K562 (cell line): ENCODE data around the gene PALLD. TPM values are rescaled to one million over a fixed set of nuclear protein-coding genes. Genes with fewer than 3 reads are reported as not detected.

Experiments used
- ATAC-seq: fragments of 200-7000 bp; cut with Tn5 transposase; 3 replicates; pipeline ENCODE4 v1.9.1; 2020; ENCODE audit warnings: moderate library complexity
- BruUV-seq: library from RNA; stranded (reverse); fragments of 400-500 nt; replicated peaks from 2 replicates; lab custom pipeline; 2021; lab: Mats Ljungman, UMichigan
- CTCF ChIA-PET: fragments of 300-600 bp; formaldehyde crosslinking; extraction: SDS; loops from one replicate; lab custom pipeline; 2021; ENCODE audit warnings: low intra/inter-chr PET ratio; lab: Yijun Ruan, JAX
- POLR2A ChIA-PET: fragments of 300-600, 350-650 bp; sonication (Branson Sonifier 250); formaldehyde crosslinking; extraction: SDS; loops from one replicate; lab custom pipeline; 2021; ENCODE audit warnings: antibody characterized with exemption, inconsistent platforms; lab: Yijun Ruan, JAX
- DNase-seq, 4 experiments: peaks; one replicate each; pipeline versions ENCODE4 v3.0.0 to v3.0.0-alpha.2; 2011 to 2018; ENCODE audit warnings: low spot score in 3 of 4, mixed read lengths in 3 of 4; ENCODE audit errors: extremely low read depth in 1 of 4
- FAIRE-seq: peaks from 2 replicates; lab custom pipeline; 2011; peaks lifted over from hg19 to GRCh38; lab: Jason Lieb, UNC
- H2AFZ ChIP-seq: 2 replicates; pipeline ENCODE4 v1.6.0; 2011; ENCODE audit warnings: low read depth, low read length, control low read depth, inconsistent platforms
- H3K27ac ChIP-seq: fragments of 200-600 bp; 3 replicates; pipeline ENCODE4 v1.8.0; 2011; ENCODE audit warnings: low read depth, mild to moderate bottlenecking, control low read depth, inconsistent platforms, low read length, moderate library complexity, mixed read lengths; ENCODE audit errors: extremely low read depth
- H3K27me3 ChIP-seq, 2 experiments: fragments of 300-600 bp in 1 of 2; 2 replicates in 1 of 2; 3 replicates in 1 of 2; pipeline versions ENCODE4 v1.6.0 to v1.8.0; 2011; ENCODE audit warnings: inconsistent platforms in 2 of 2, low read length in 2 of 2, mild to moderate bottlenecking in 1 of 2, mixed read lengths in 1 of 2, moderate library complexity in 1 of 2; ENCODE audit not compliant: control insufficient read depth in 2 of 2, insufficient read depth in 2 of 2
- H3K36me3 ChIP-seq: fragments of 300-600 bp; 3 replicates; pipeline ENCODE4 v1.8.0; 2011; ENCODE audit warnings: mild to moderate bottlenecking, low read length, inconsistent platforms; ENCODE audit not compliant: control insufficient read depth, insufficient read depth
- H3K4me1 ChIP-seq, 2 experiments: fragments of 200-600 bp in 1 of 2; replicated peaks in 1 of 2; 2 replicates in 1 of 2; 3 replicates in 1 of 2; pipeline versions ENCODE4 v1.5.1 to v1.8.0; 2011; ENCODE audit warnings: inconsistent platforms in 2 of 2, low read length in 2 of 2, mild to moderate bottlenecking in 1 of 2, mixed read lengths in 1 of 2, moderate library complexity in 1 of 2; ENCODE audit not compliant: control insufficient read depth in 2 of 2, insufficient read depth in 2 of 2
- H3K4me2 ChIP-seq: 2 replicates; pipeline ENCODE4 v1.6.1; 2011; ENCODE audit warnings: low read length, control low read depth, inconsistent platforms, mixed read lengths; ENCODE audit not compliant: insufficient read depth
- H3K4me3 ChIP-seq: fragments of 200-600 bp; sonication (generic), shearing (Covaris generic); 2 replicates; pipeline ENCODE4 v1.5.1; 2016; ENCODE audit warnings: control low read depth, inconsistent platforms
- H3K79me2 ChIP-seq: fragments of 200-600 bp; 3 replicates; pipeline ENCODE4 v1.8.0; 2011; ENCODE audit warnings: low read length, inconsistent platforms; ENCODE audit not compliant: control insufficient read depth, insufficient read depth
- H3K9ac ChIP-seq, 2 experiments: 2 replicates each; pipeline versions ENCODE4 v1.6.0 to v1.6.1; 2011; ENCODE audit warnings: low read depth in 2 of 2, low read length in 2 of 2, control low read depth in 1 of 2, inconsistent platforms in 1 of 2, mild to moderate bottlenecking in 1 of 2, mixed read lengths in 1 of 2; ENCODE audit not compliant: insufficient read depth in 1 of 2
- H3K9me1 ChIP-seq: one replicate; pipeline ENCODE4 v1.6.0; 2011; ENCODE audit warnings: inconsistent platforms, mild to moderate bottlenecking, low read length, moderate library complexity; ENCODE audit not compliant: control insufficient read depth, insufficient read depth
- H3K9me3 ChIP-seq: replicated peaks from 2 replicates; pipeline ENCODE4 v1.5.1; 2011; ENCODE audit warnings: low read depth, low read length, inconsistent platforms; ENCODE audit not compliant: control insufficient read depth, insufficient read depth
- H4K20me1 ChIP-seq: replicated peaks from 2 replicates; pipeline ENCODE4 v1.6.1; 2011; ENCODE audit warnings: low read length, inconsistent platforms, mixed read lengths; ENCODE audit not compliant: control insufficient read depth, insufficient read depth
- CXXC5 ChIP-seq: fragments of 250-450 bp; sonication (Bioruptor Pico); IDR thresholded peaks from 2 replicates; pipeline ENCODE4 v1.8.0; 2022; ENCODE audit warnings: inconsistent platforms, mild to moderate bottlenecking, moderate library complexity
- FOXJ2 ChIP-seq: fragments of 200-800 bp; sonication (Bioruptor generic); IDR thresholded peaks from 2 replicates; pipeline ENCODE4 v1.6.1; 2016; ENCODE audit warnings: missing genetic modification characterization, missing compliant biosample characterization
- NCOA2 ChIP-seq, 2 experiments: fragments of 450-650 bp; IDR thresholded peaks; 2 replicates each; pipeline ENCODE4 v1.6.1; 2018; ENCODE audit warnings: mild to moderate bottlenecking in 2 of 2, moderate library complexity in 1 of 2; ENCODE audit not compliant: partially characterized antibody in 2 of 2
- OTX1 ChIP-seq: fragments of 450-650 bp; formaldehyde crosslinking; IDR thresholded peaks from 2 replicates; pipeline ENCODE4 v1.4.0; 2022; ENCODE audit warnings: mild to moderate bottlenecking
- PKNOX1 ChIP-seq: fragments of 450-650 bp; IDR thresholded peaks from 2 replicates; pipeline ENCODE4 v1.6.1; 2016
- PYGO2 ChIP-seq: fragments of 450-650 bp; IDR thresholded peaks from 2 replicates; pipeline ENCODE4 v1.6.1; 2016; ENCODE audit warnings: mild to moderate bottlenecking, missing genetic modification characterization, moderate library complexity, missing compliant biosample characterization
- RBM25 ChIP-seq: fragments of 200-400 bp; formaldehyde crosslinking; IDR thresholded peaks from 2 replicates; pipeline ENCODE4 v1.6.1; 2018; ENCODE audit warnings: low read length, low read depth, moderate library complexity; ENCODE audit not compliant: severe bottlenecking
- SIRT6 ChIP-seq: IDR thresholded peaks from one replicate; pipeline ENCODE4 v1.6.1; 2012; ENCODE audit warnings: low read depth, mild to moderate bottlenecking, control low read depth, inconsistent platforms, low read length, moderate library complexity
- SMARCA5 ChIP-seq: fragments of 450-650 bp; IDR thresholded peaks from 2 replicates; pipeline ENCODE4 v1.6.1; 2016
- ZBTB8A ChIP-seq: fragments of 450-650 bp; IDR thresholded peaks from 2 replicates; pipeline ENCODE4 v1.6.1; 2018; ENCODE audit warnings: mild to moderate bottlenecking, moderate library complexity; ENCODE audit not compliant: partially characterized antibody
- ZFP30 ChIP-seq: fragments of 250-450 bp; sonication (Bioruptor Pico); IDR thresholded peaks from 2 replicates; pipeline ENCODE4 v1.8.0; 2022; ENCODE audit warnings: moderate library complexity, mild to moderate bottlenecking, inconsistent platforms, borderline replicate concordance
- ZNF24 ChIP-seq: fragments of 450-650 bp; IDR thresholded peaks from 2 replicates; pipeline ENCODE4 v1.6.1; 2016
- ZNF561 ChIP-seq: fragments of 450-650 bp; formaldehyde crosslinking; conservative IDR thresholded peaks from 2 replicates; pipeline ENCODE4 v1.4.0; 2020; ENCODE audit warnings: mild to moderate bottlenecking, moderate library complexity
- ZNF77 ChIP-seq: fragments of 250-450 bp; sonication (Bioruptor Pico); IDR thresholded peaks from 2 replicates; pipeline ENCODE4 v1.5.0; 2020
- WGBS: fragments of 100-300 bp; shearing (Covaris generic); methylation state at CpG from one replicate; pipeline ENCODE4 v1.1.6; 2016; ENCODE audit warnings: low coverage, mixed read lengths; ENCODE audit not compliant: insufficient coverage; ENCODE audit errors: missing lambda C conversion rate; 5-methylcytosine and 5-hydroxymethylcytosine counted together
- in situ Hi-C: fragments of 300-500 bp; cut with MboI; formaldehyde crosslinking; loops from 4 replicates; pipeline ENCODE4 v1.15.0; 2018; ENCODE audit warnings: inconsistent platforms, mixed read lengths
- intact Hi-C: fragments of 100-400 bp; cut with micrococcal nuclease; formaldehyde crosslinking; loops from 2 replicates; pipeline ENCODE4 v1.14.2; 2022
- polyA plus RNA-seq, 8 experiments: library from polyadenylated mRNA; depleted of rRNA in 4 of 8; stranded (reverse) in 5 of 8; unstranded in 3 of 8; fragments of >200 nt; fragmentation: Nextera tagmentation in 2 of 8; fragmentation: Illumina TruSeq in 1 of 8; extraction: Ambion mirVana in 2 of 8; extraction: Trizol in 1 of 8; gene quantifications; 2 replicates each; pipeline versions ENCODE4 v1.2.1 to v1.2.3, GENCODE V29; 2011 to 2014; ENCODE audit warnings: inconsistent platforms in 1 of 8, missing spikeins in 1 of 8
- total RNA-seq, 7 experiments: library from RNA; depleted of rRNA in 6 of 7; stranded (reverse); fragments of >200 nt in 6 of 7; fragmentation: Illumina TruSeq in 2 of 7; extraction: Trizol in 2 of 7; gene quantifications; 2 replicates each; pipeline versions ENCODE4 v1.2.1 to v1.2.3, GENCODE V29; 2011 to 2021; ENCODE audit warnings: low replicate concordance in 1 of 7
- TF ChIP-seq, protein P1 (sequence below): fragments of 250-450 bp; sonication (Bioruptor Pico); IDR thresholded peaks from 2 replicates; pipeline ENCODE4 v1.8.0; 2021; ENCODE audit warnings: borderline replicate concordance, mild to moderate bottlenecking, moderate library complexity; ENCODE audit not compliant: poor library complexity, severe bottlenecking

PALLD gene
- total and polyA plus RNA-seq, 9 of the 15 experiments (the other 6 are each of a cell fraction or from before 2014, with no cell fraction given) = 0.01 to 0.35 (median 0.06) TPM; not detected in 3

GRCh38 chr4:168853770-168854169 lies 356.9 kb downstream of the PALLD start:
- Histone ChIP-seq H3K36me3 (no peaks in the 10 kb centered on the region), H3K4me1 (no peaks in the 10 kb centered on the region), H4K20me1 (no peaks in the 10 kb centered on the region), H3K9me1 (no peaks in the 10 kb centered on the region), H3K79me2 (no peaks in the 10 kb centered on the region), H3K9me3 (no peaks in the 10 kb centered on the region)
- DNase-seq (no peak), FAIRE-seq (no peak)
- intact Hi-C loops = no loop called here
- TF ChIP-seq RBM25 (peak; percentile 12), CXXC5 (CRISPR knock-in tag) (no peak), PKNOX1 (no peak)
- TF ChIP-seq, all 486 proteins: peak for 1
- no peak overlapping the region for H3K27ac ChIP-seq
- H3K27me3 ChIP-seq = peaks cover 2 to 7% of the 10 kb centered on the region in 2 experiments; a peak in 2 of 5 replicates
- no peak for ATAC-seq
- H3K4me2 ChIP-seq = no peak overlapping the region
- WGBS = 0% methylated on average over 4 of the region's 4 CpGs
- no peak overlapping the region for H2AFZ ChIP-seq
- in situ Hi-C loops = no loop called here
- CTCF ChIA-PET = no interaction called here
- POLR2A ChIA-PET = no interaction called here
- BruUV-seq = no TSS peak
- H3K4me3 ChIP-seq = no peak overlapping the region
- no peak overlapping the region for H3K9ac ChIP-seq

DNA sequence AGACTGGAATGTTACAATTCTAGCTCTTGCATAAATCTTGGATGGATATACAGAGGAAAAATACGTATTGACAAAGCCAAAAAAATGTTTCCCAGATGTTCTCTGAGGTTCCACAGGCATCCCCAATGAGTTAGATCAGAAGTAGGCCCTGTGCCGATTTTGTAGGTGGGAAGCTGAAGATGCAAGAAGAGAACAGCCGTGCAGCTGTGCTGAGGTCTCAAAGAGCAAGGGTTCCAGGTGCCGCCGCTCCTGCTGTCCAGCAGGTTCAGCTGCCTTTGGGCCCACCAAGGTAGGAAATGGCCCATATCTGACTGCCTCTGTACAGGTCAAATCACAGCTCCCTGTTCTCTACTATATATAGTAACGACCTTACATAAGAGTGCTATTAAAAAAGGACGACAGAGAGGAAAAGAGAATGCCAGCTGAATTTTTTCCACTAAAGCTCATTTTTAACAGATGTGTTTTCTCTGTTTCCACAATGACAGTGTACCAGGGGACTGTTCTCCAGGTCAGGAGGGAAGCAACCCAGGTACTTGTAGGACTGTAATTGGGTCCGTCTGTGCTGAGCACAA lies 357.6 kb downstream of the PALLD start:
- Histone ChIP-seq H3K4me3 (no peak overlapping the region), H3K4me2 (no peak overlapping the region), H3K27me3 (peaks cover 4 to 11% of the 10 kb centered on the region in 2 experiments; a peak in 3 of 5 replicates), H3K4me1 (no peaks in the 10 kb centered on the region), H2AFZ (no peak overlapping the region), H4K20me1 (no peaks in the 10 kb centered on the region), H3K9ac (no peak overlapping the region), H3K79me2 (no peaks in the 10 kb centered on the region), H3K9me3 (no peaks in the 10 kb centered on the region), H3K9me1 (no peaks in the 10 kb centered on the region), H3K27ac (no peak overlapping the region), H3K36me3 (no peaks in the 10 kb centered on the region)
- POLR2A ChIA-PET = no interaction called here
- TF ChIP-seq ZFP30 (no peak), SMARCA5 (no peak), PYGO2 (tag) (no peak), ZNF561 (CRISPR knock-in tag) (no peak), OTX1 (no peak), FOXJ2 (tag) (no peak), SIRT6 (no peak), NCOA2 (IDR thresholded peaks at IDR 0.05; ENCODE audit: partially characterized antibody in 2 of 2) (no peak), ZNF24 (no peak), ZBTB8A (no peak), ZNF77 (CRISPR knock-in tag) (no peak)
- TF ChIP-seq, protein P1, sequence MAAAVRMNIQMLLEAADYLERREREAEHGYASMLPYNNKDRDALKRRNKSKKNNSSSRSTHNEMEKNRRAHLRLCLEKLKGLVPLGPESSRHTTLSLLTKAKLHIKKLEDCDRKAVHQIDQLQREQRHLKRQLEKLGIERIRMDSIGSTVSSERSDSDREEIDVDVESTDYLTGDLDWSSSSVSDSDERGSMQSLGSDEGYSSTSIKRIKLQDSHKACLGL (CRISPR knock-in tag) = no peak
- ATAC-seq = no peak
- WGBS = 1% methylated on average over 6 of the region's 8 CpGs
- in situ Hi-C loops (no loop called here), intact Hi-C loops (no loop called here)
- CTCF ChIA-PET = no interaction called here
- FAIRE-seq = no peak
- DNase-seq = no peak
- BruUV-seq = no TSS peak
